HG02610 (cell line): ENCODE results near the gene SMARCB1.

Experiments used
- ATAC-seq: cut with Tn5 transposase; IDR thresholded peaks from one replicate; pipeline ENCODE4 v1.9.1; 2021; ENCODE audit warnings: mild to moderate bottlenecking, moderate library complexity; ENCODE audit not compliant: unreplicated experiment

The SMARCB1 gene

DNA sequence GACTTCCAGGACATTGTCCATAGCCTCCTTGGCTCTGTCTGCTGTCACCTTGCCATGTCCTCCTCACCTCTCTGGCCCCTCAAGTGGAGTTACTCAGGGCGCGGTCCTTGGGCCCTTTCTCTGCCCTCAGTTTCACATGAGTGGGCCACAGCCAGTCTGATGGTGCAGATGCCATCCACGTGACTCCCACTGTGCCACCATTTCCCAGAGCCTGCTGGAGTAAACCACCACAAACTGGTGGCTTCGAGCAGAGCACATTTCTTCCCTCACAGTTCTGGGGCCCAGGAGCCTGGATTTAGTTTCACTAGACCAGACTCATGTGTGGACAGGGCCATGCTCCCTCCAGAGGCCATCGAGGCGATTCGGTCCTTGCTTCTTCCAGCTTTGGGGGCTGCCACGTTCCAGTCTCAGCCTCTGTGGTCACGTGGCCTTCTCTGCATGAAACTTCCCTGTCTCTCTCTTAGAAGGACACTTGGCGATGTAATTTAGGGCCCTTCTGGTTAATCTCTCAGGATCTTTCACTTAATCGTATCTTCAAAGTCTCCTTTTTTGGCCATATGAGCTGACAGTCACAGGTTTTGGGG lies 14.6 kb downstream of the SMARCB1 start:
- ATAC-seq: no peak

DNA sequence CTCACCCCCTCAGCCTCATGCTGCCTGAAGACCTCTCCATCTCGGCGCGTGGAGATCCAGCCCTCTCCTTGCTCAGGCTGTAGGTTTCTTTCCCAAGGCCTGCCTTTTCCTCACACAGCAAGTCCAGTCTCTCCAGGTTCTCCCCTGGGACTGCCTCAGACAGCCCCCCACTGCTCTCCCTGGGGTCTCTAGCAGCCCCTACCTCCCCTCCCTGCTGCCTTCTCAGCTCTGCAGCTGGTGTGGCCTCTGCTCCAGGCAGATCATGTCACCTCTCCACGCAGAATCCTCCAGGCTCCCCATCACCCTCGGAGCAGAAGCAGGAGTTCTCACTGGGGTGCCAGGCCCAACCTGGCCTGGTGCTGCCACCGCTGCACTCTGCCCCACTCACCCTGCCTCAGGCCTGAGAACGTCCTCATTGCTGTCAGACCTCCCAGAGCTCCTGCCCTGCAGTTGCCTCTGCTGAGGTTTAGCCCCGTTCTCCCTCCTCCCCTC lies 15.2 kb downstream of the SMARCB1 start:
- no peak for ATAC-seq

DNA sequence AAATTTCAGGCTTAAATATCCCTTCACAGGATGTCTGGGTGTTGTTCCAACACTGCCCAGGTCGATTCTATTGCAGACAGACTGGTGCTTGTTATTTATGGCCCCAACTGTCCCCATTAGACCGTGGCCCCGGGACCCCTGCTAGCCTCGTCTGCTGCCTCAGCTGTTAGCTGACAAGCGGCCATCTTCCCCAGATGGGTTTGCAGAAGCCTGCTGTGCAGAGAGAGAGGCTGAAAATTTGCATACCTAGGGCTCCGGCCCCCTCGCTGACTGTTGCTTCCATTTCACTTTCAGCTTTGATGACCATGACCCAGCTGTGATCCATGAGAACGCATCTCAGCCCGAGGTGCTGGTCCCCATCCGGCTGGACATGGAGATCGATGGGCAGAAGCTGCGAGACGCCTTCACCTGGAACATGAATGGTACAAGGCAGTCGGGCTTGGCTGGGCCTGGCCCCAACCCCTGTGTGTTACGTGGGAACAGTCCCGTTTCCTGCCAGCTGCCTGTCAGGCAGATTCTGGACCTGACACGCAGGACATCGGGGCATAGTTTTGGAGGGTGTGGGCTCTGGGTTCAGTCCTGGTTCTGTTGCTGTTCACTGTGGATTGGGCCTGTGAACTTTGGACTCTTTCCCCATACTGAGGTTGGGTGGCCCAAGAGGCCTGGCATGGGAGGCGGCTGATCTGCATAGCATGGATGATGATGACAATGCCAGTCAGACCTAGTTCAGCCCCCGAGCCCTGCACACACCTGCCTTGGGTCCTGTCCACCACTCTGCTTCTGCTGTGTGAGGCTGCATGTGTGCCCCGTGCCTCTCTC lies 16.4 kb downstream of the SMARCB1 start:
- no peak for ATAC-seq

DNA sequence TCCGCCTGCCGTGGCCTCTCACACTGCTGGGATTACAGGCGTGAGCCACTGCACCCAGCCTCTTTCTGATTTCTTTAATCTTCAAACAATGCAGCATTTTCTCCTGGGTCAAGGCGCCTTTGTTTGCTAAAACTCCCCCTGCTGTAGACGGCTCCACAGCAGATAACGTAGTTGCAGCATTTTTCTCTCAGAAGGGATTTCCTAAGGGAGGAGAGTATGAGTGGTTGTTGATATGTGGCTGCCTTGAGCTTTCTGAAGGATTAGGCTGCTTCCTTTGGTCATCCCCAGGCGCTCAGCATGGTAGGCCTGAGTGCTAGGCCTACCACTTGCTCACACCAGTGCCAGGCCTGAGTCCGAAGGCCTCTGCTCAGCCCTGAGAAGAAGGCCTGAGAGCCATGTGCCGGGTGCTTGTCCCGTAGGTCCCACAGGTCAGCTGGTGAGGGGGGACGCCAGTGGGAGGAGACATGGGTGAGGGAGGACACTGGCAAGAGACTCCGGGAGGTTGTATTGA lies 18.1 kb downstream of the SMARCB1 start:
- ATAC-seq: no peak

DNA sequence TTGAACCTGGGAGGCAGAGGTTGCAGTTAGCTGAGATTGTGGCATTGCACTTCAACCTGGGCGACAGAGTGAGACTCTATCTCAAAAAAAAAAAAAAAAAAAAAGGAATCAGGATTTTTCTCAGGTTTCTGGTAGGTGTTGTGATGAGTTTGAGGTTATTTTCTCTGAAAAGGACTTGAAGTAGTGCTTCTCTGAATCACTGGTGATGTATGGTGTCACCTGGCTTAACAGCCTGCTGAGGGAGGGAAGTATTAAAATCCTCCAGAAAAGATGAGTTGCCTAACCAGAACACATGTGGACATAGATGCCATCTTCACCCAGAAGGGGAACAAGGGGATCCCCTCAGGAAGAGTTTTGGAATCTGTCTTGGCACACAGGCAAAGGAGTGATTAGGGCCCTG lies 20.1 kb downstream of the SMARCB1 start:
- no peak for ATAC-seq

DNA sequence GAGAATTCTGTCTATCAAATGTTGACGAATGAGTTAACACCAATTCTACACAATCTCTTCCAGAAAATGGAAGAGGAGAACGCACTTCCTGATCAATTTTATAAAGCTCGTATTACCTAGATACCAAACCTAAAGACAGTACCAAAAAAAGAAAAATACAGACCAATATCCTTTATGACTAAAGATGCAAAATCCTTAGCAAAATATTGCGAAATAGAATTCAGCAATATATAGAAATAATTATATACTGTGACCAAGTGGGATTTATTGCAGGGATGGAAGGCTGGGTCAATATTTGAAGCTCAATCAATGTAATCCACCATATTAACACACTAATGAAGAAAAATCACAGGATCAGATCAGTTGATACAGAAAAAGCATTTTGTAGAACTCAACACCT lies 25.6 kb downstream of the SMARCB1 start:
- no peak for ATAC-seq

DNA sequence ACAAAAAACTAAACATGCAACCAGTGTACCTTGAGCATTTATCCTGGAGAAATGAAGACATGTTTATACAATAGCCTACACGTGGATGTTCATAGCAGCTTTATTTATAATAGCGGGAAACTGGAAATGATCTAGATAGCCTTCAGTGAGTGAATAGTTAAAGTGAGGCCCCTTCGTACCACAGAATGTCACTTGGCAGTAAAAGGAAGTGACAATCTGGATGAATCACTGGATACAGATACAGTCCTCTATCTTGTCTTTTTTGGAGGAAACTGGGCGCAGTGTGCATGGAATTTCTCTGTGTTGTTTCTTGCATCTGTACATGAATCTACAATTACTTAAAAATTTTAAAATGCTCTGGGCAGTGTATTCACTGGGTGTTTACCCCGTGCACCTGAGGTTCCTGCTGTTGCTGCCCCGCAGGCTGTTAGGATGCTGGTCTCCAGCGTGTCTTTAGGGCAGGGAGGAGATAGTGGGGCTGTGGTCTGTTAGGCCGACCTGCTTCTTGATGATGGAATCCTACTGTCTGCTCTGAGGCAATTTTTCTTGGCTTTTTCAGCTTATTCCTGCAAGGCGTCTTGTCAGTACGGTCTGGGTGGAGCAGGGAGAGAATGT lies 28.9 kb downstream of the SMARCB1 start:
- ATAC-seq: no peak

DNA sequence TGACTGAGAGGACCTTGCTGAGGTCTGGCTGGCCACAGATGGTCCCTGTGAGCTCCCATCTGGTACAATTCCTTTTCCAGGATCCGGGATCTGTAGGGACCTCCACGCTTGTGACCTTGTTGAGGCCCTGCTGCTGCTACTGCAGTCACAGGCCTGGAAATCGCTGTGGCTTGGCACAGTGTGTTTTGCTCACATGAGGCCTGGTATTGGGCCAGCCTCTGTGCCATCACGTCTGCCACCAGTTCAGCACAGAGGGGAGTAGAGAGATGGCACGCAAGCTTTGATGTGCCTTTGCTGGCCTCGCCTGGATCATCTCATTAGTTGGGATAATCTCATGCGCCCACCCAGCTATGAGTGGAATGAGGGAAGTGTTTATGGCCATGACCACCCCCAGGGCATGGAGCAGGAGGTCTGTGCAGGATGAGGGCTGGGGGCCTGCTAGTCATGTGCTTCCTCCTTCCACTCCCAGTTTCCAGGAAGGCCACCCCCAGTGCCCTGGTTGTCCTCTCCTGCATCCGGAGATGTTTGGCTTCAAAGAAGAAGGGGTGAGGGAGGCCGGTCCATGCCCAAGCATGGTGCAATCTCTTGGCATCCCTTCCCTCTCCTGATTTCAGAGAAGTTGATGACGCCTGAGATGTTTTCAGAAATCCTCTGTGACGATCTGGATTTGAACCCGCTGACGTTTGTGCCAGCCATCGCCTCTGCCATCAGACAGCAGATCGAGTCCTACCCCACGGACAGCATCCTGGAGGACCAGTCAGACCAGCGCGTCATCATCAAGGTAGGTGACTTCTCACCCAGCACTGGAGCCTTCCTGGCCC lies 29.6 kb downstream of the SMARCB1 start:
- no peak for ATAC-seq

DNA sequence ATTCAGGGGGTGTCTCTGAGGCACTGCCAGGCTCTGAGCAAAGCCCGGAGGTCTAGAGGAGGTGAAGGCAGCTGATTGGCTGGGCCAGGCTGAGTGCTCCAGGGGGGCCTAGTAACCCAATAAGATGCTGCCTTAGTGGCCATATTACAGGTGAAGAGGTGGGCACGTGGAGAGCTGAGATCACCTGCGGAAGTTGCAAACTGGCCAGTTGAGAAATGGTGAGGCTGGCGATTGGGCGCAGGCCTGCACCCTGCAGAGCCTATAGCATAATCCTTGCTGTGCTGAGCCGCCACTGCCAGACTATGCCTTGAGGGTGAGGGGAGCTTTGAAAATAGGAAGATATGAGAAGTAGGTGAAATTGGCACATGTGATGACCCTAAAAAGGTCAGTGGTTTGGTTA lies 30.4 kb downstream of the SMARCB1 start:
- no peak for ATAC-seq

DNA sequence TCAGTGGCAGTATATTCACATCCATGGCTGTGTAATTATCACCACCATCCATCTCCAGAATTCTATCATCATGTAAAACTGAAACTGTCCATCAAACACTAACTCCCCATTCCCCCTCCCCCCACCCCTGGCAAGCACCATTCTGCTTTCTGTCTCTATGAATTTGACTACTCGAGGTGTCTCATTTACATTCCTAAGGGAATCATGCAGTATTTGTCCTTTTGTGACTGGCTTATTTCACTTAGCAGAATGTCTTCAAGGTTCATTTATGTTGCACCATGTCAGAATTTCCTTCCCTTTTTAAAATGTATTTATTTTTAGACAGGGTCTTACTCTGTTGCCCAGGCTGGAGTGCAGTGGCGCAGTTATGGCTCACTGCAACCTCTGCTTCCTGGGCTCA lies 31.8 kb downstream of the SMARCB1 start:
- ATAC-seq: no peak

DNA sequence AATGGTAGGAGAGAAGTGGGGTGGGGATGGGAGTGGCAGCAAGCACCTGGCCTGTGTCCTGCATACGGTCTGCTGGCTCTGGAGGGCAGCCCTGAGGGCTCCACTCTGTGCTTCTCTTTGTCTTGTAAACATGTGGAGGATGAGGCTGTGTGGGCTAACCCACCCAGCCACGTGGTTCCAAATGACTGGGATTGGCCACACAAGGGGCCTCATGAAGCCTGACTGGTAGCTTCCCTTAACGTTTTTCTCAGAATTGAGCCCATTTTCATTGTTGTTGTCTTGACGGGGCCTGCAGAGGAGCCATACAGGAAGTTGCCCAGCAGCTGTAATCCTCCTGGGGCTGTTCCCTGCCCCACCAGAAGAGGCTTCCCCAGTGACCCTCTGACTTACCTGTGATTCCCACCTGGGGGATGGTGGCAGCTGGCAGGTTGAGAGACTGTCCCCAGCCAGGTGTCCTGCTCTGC lies 34.0 kb downstream of the SMARCB1 start:
- ATAC-seq: no peak

DNA sequence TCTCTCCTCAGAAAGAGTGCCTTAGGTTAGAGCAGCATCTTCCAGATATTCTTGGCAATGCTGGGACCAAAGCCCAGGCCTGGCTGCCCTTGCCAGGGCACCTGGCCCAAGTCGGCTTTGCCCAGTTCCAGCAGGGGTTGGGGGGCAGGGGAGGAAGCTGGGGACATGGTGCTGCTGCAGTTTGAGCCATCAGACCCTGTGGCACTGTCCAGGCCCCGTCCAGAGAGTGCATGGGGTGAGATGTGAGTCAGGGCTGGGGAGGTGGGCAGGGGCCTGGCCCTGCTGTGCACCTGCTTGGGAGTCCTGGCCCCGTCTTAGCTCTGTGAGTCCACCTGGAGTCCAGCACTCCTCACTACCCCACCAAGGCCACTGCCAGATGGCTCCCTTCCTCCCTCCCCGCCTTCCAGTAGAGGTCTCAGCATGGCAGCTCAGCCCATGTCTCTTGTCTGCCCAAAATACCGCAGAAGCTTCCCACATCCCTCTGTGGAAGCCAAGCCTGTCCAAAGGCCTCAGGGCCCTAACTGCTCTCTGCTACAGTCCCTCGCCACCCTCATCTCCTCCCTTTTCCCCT lies 35.4 kb downstream of the SMARCB1 start:
- no peak for ATAC-seq

DNA sequence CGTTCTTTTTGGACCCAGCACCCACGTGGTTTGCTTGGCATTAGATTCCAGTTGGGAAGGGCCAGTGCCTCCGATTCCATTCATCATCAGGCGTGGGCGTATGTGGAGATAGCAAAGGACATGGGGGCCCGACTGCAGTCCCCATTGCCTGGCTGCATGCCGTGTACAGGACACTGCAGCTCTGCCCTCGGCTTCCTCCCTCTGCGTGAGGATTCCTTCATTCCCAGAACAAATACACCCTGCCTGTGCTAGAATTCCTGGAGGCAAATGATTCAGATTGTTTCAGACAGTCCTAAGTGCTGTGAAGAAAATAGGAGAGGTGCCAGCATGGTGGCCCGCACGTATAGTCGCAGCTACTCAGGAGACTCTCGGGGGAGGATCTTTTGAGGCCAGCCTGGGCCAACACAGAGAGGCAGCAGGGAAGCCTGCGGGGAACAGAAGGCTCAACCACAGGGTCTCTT lies 36.6 kb downstream of the SMARCB1 start:
- no peak for ATAC-seq

DNA sequence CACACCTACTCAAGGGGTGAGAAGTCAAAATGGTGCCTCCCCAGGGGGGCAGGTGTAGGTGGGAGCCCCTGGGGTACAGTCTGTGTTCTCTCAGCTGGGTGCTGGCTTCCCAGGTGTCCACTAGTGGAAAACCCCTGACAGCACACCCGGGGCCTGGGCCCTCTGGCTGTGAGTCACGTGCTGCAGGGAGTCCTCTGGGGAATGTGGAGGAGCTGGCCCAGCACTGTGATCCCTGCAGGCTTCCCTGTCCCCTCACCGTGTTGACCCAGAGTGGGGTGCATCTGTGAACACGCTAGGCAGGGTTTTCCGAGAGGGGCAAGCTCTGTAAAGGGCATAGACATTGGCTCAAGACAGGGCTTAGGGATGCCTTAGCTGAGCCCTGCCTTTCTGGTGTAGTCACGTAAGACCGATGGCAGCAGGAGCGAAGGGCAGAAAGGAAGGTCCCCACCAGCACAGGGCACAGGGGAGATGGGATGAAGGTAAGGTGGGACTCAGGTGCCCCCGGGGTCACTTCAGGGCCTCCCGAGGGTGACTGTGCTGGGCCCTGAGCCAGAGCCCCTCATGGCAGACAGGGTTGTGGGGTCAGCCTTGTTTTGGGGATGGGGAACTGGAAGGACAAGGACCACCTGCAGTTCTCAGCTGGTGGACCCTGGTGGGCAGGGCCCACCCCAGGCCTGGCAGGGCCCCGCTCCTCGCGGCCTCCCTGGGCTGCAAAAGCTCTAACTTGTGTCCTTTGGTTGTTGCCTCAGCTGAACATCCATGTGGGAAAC lies 37.9 kb downstream of the SMARCB1 start:
- ATAC-seq: no peak

DNA sequence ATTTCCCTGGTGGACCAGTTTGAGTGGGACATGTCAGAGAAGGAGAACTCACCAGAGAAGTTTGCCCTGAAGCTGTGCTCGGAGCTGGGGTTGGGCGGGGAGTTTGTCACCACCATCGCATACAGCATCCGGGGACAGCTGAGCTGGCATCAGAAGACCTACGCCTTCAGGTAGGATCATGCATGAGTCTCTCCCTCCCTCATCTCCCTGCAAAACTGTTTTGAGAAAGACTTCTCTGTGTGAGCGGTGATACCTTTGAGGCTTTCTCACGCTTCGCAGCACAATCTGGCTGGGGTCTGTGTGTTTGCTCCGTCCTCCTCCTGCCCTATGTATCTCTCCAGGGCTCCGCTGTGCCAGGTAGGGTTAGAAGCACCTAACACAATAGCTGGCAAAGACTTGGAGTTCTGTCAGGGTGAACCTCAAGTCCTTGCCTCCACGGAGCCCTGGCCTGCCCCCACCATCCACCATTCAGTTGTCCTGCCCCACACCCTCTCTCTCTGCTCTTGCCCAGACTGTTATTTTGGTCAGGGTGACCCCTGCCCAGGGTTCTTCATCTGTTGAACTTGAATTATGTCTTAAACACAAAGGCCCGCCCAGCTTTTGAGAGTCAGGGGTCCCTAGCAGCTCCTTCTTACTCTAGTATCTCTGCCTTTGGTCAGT lies 38.6 kb downstream of the SMARCB1 start:
- no peak for ATAC-seq

DNA sequence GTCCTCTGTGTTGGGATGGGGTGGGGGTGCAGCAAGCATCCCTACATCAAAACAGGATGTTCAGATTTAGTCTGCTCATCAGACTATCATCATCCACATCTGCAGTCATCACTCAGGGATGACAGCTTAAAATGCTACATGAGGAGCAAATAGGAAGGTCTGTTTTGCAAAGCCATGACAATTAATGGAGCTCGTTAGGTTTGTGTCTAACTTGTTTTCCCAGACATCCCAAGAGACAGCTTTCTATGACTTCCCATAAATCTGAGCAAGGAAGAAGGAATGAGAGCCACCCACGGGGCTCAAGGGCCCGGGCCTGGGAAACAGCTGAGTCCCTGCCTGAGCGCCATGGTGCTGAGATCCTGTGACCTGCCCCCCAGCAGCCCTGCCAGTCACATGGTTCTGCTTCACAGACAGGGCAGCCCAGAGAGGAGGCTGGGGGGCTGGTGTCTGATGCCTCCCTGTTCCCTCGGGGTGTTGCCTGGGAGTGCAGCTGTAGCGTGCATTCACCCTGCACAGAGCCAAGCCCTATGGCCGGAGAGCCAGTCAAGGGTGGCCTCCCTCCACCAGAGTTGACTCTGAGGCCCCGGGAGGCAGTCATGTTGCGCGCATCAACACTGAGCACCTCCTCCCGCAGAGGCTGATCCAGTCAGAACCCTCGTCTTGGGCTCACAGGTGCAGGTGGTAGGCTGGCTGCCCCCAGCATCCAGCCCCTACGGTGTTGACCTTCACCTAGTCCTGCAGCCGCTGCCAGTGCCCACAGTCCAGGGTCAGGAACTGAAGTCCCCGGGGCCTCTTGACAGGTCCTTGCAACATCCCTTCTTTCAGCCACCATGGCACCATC lies 40.0 kb downstream of the SMARCB1 start:
- ATAC-seq: no peak

DNA sequence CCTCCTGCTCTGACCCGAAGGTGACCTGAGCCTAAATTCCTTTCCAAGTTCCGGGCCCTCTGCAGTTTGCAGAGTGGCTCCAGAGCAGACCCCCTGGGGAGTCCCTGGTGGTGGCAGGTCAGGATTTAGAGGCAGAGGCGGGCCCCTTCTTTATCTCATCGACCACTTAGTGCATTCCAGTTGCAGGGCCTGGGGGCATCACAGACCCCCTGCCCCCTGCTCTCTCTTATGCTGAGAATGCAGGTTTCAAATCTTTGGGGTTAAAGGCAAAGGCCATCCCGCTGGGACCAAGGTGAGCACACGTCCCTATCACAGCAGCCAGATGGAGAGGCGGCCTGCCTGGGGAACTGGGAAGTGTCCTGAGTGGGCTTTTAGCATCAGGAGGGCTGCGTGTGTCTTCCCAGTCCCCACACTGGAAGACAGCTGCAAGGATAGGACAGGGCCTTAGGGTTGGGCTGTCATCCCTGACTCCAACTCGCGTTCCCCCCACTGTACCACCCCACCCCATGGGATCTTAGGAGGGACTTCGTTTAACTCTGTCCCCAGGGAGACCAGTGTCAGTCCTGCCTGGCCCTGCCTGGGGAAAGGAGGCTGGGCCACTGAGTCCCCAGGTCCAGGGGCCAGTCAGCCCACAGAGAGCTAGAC lies 40.7 kb downstream of the SMARCB1 start:
- no peak for ATAC-seq
